T47D (cell line): ENCODE results near the gene ITPRID1.
A peak's percentile ranks its signal among the peaks of the same experiment; 100 is the strongest.

ENCODE experiments used
- DNase-seq, 2 experiments: peaks; one replicate each; pipeline versions ENCODE4 v3.0.0 to v3.0.0-alpha.2; 2011 to 2012; ENCODE audit warnings: low read depth in 1 of 2, low spot score in 1 of 2
- JUND ChIP-seq: IDR thresholded peaks from 2 replicates; pipeline ENCODE4 v1.6.1; 2012; ENCODE audit warnings: low read depth
- in situ Hi-C: cut with HindIII; loops from 2 replicates; pipeline ENCODE4 v1.10.0; 2016; ENCODE audit warnings: low sequenced_read_pairs, low pct_unique_long_range_greater_than_20kb

ITPRID1 gene

GRCh38 chr7:31490796-31491314, 23.0 kb upstream of the ITPRID1 start:
- in situ Hi-C loops, result no loop called here
- TF ChIP-seq JUND, result no peak
- DNase-seq, result no peak

- DNase-seq, result no peak
- no peak for TF ChIP-seq JUND
- in situ Hi-C loops, result no loop called here
Measured at GRCh38 chr7:31492086-31492485, 21.8 kb upstream of the ITPRID1 start.

- no peak for TF ChIP-seq JUND
- in situ Hi-C loops, result no loop called here
- DNase-seq, result peak in 1 of 2 experiments; percentile 12
Measured at GRCh38 chr7:31493714-31494181, 20.1 kb upstream of the ITPRID1 start.

- DNase-seq, result no peak
- in situ Hi-C loops, result no loop called here
- no peak for TF ChIP-seq JUND
Measured at GRCh38 chr7:31494421-31494820, 19.5 kb upstream of the ITPRID1 start.

GRCh38 chr7:31495653-31496052, 18.2 kb upstream of the ITPRID1 start:
- TF ChIP-seq JUND, result no peak
- no peak for DNase-seq
- in situ Hi-C loops, result no loop called here

GRCh38 chr7:31497516-31497915, 16.4 kb upstream of the ITPRID1 start:
- in situ Hi-C loops, result no loop called here
- DNase-seq, result no peak
- TF ChIP-seq JUND, result no peak

GRCh38 chr7:31500656-31501055, 13.2 kb upstream of the ITPRID1 start:
- no peak for DNase-seq
- in situ Hi-C loops, result no loop called here
- no peak for TF ChIP-seq JUND

GRCh38 chr7:31508823-31509222, 5.1 kb upstream of the ITPRID1 start:
- no peak for TF ChIP-seq JUND
- no peak for DNase-seq
- in situ Hi-C loops, result no loop called here

- no peak for DNase-seq
- TF ChIP-seq JUND, result no peak
- in situ Hi-C loops, result no loop called here
Measured at GRCh38 chr7:31512166-31512565, 1.7 kb upstream of the ITPRID1 start.

GRCh38 chr7:31516680-31517502, 3.0 kb downstream of the ITPRID1 start:
- TF ChIP-seq JUND, result no peak

GRCh38 chr7:31517513-31517912, 3.6 kb downstream of the ITPRID1 start:
- DNase-seq, result no peak
- in situ Hi-C loops, result no loop called here
- TF ChIP-seq JUND, result no peak

More at GRCh38 chr7:31516680-31517502, 3.0 kb downstream of the ITPRID1 start:
- DNase-seq, result peak in 1 of 2 experiments; percentile 14
- in situ Hi-C loops, result no loop called here

- no peak for TF ChIP-seq JUND
- no peak for DNase-seq
- in situ Hi-C loops, result no loop called here
Measured at GRCh38 chr7:31518766-31519165, 4.9 kb downstream of the ITPRID1 start.

GRCh38 chr7:31521336-31522010, 7.6 kb downstream of the ITPRID1 start:
- no peak for TF ChIP-seq JUND
- DNase-seq, result no peak
- in situ Hi-C loops, result no loop called here
